Tongue (tissue), 2 donors: Measurements from ENCODE around the gene ATP1A3. TPM values are rescaled to one million over a fixed set of nuclear protein-coding genes. Genes with fewer than 3 reads are reported as not detected.

Experiments used
- DNase-seq: peaks from one replicate; pipeline ENCODE4 v3.0.0-alpha.2; 2015
- total RNA-seq: library from RNA; depleted of rRNA; stranded (reverse); fragments of >200 nt; gene quantifications from one replicate; pipeline ENCODE4 v1.2.3, GENCODE V29; 2014

The ATP1A3 gene
- total RNA-seq, 1 donor from 2014 or later: 2.4 TPM

- no peak for DNase-seq
Observed at GRCh38 chr19:41984961-41985360, 9.1 kb downstream of the ATP1A3 start.

GRCh38 chr19:41981724-41982123 lies 12.3 kb downstream of the ATP1A3 start:
- DNase-seq: no peak

- DNase-seq: no peak
Observed at GRCh38 chr19:41978470-41978869, 15.6 kb downstream of the ATP1A3 start.

GRCh38 chr19:41977916-41978315 lies 16.1 kb downstream of the ATP1A3 start:
- no peak for DNase-seq

- DNase-seq: no peak
Observed at GRCh38 chr19:41974652-41975051, 19.4 kb downstream of the ATP1A3 start.

- DNase-seq: no peak
Observed at GRCh38 chr19:41971363-41971762, 22.7 kb downstream of the ATP1A3 start.

- no peak for DNase-seq
Observed at GRCh38 chr19:41969772-41970458, 24.1 kb downstream of the ATP1A3 start.

- no peak for DNase-seq
Observed at GRCh38 chr19:41968751-41969595, 25.1 kb downstream of the ATP1A3 start.

- no peak for DNase-seq
Observed at GRCh38 chr19:41967054-41967783, 26.8 kb downstream of the ATP1A3 start.

- no peak for DNase-seq
Observed at GRCh38 chr19:41965106-41965505, 28.9 kb downstream of the ATP1A3 start.

GRCh38 chr19:41960973-41961372 lies 33.1 kb downstream of the ATP1A3 start:
- DNase-seq: no peak

GRCh38 chr19:41959056-41960053 lies 34.7 kb downstream of the ATP1A3 start, which contains the start of gene RABAC1:
Gene RABAC1 (minus strand): TSS chr19:41959321. CDS start chr19:41959292, 29 bp downstream.
- DNase-seq: peak; percentile 97

- DNase-seq: peak; percentile 88
Observed at GRCh38 chr19:41958367-41959055, 35.5 kb downstream of the ATP1A3 start.

GRCh38 chr19:41957838-41958366 lies 36.1 kb downstream of the ATP1A3 start:
- DNase-seq: peak; percentile 86

GRCh38 chr19:41957161-41957837 lies 36.7 kb downstream of the ATP1A3 start:
- DNase-seq: no peak

GRCh38 chr19:41956621-41957020 lies 37.4 kb downstream of the ATP1A3 start:
- no peak for DNase-seq

GRCh38 chr19:41955521-41955920 lies 38.5 kb downstream of the ATP1A3 start:
- no peak for DNase-seq

- peak; percentile 83 for DNase-seq
Observed at GRCh38 chr19:41951686-41952172, 42.3 kb downstream of the ATP1A3 start.

- no peak for DNase-seq
Observed at GRCh38 chr19:41947091-41947490, 46.9 kb downstream of the ATP1A3 start.
